HG03575 (cell line): ENCODE results near the gene ACAP1.

ENCODE experiments used
- ATAC-seq: cut with Tn5 transposase; IDR thresholded peaks from one replicate; pipeline ENCODE4 v1.9.1; 2021; ENCODE audit not compliant: unreplicated experiment, insufficient number of reproducible peaks, low FRiP score; ENCODE audit errors: extremely low read depth

The ACAP1 gene

DNA sequence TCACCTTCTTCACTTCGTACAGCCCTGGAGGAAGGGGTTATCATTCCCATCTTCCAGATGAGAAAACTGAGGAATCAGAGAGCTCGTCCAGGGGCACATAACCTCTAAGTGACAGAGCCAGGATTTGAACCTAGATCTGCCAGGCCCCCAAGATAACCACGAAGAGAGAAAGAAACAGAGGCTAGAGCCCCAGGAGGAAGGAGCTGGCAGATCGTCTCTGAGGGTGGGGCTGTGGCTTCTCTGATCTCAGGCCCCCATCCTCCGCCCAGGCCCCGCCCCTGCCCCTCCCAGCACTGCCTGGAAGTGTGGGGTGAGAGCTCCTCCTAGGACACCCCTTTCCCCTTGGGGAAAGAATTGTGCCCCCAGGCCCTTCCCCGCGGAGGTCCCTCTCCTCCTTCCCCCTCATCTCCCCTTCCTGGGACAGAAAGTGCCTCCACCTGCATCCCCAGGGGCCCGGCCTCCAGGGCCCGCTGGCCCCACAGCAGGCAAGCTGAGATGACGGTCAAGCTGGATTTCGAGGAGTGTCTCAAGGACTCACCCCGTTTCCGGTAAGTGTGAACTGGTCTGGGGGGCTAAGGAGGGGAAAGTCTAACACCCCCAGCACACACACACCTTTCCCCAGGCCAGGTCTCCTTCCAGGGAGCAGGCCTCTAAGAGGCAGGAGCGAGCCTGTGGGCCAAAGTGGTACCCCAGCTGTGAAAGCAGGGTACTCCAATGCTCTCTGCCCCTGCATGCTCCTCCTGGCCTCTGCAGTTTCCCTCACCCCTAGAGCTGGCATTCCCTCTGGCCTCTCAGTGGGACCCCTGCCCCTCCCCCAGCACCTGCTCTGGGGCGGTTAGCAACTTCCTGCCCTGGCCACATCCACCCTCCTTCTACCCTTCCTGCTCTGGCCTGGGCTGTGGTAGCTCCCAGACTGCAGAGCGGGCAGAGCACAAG is at the start of gene ACAP1:
ACAP1 (plus strand) TSS at position 290 of the 936 bp plus-strand sequence; CDS start at position 496, 206 bp downstream.
- ATAC-seq, result no peak

DNA sequence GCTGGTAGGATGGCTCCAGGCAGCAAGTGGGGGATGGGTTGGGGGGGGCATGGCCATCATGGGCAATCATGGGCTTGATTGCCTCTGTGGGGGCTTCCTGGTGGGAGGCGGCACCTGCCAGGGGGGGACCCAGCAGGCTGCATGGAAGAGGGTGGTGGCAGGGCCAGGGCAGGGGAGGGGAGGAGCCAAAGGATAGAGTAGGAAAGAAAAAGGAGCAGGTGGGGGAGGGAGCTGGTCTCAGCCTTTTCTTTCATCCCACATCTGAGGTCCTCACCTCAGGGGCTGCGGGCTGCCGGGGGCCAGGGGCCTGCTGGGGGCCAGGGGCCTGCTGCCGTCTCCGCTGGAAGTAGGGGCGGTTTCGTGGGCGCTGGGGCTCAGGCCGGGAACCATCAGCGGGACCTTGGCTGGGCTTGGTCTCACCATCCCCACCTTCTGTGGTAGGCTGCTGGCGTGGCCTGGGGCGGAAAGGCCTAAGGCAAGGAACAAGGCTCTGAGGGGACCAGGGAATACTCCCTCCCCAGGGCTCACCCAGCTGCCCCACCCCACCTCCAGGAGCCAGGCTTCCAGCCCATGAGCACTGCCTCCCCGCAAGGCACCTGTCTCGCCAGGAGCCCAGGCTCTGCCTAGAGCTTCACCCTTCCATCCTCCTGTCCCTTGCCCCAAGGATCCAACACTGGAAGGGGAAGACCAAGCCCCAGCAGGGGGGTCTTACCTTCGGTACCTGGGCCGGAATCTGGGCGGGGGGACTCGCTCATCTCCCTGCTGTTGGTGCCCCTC is 46.9 kb upstream of the ACAP1 start:
- ATAC-seq, result no peak

DNA sequence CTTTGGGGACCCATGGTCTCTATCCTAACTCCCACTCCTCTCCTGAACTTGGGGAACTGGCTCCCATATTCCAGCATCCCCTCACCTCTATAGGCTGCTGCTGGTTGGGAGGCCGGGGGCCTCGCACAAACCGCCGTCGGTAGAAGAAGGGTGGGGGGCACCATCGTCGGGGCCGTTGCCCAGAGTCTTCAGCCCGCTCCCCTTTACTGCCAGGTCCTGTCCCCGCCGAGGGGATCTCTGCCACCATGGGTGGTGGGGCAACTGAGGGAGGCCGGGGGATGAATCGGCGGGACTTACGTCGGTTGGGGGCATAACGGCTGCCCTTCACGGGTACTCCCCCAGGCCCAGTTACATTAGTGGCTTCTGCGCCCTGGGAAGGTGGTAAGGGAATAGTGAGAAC is 46.2 kb upstream of the ACAP1 start:
- ATAC-seq, result no peak

GRCh38 chr17:7290685-7291084 is 45.6 kb upstream of the ACAP1 start:
- ATAC-seq, result no peak

DNA sequence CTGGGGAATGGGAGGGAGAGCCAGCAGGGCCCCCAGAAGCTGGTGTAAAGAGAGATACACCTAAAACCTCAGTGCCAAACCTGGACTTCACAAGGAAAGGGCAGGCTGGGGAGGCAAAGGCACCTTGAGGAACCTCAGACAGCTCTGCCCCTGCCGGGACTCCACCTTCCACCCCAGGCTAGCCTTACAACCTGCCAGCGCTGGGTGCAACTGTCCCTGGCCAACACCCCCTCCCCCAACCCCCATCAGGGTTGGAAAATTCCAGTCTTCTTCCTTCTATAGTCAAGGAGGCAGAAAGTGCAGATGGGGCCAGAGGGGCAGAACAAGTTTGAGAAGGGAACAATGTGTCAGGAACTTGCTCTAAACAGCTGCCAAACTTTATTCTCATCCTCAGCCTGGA is 44.1 kb upstream of the ACAP1 start:
- no peak for ATAC-seq

DNA sequence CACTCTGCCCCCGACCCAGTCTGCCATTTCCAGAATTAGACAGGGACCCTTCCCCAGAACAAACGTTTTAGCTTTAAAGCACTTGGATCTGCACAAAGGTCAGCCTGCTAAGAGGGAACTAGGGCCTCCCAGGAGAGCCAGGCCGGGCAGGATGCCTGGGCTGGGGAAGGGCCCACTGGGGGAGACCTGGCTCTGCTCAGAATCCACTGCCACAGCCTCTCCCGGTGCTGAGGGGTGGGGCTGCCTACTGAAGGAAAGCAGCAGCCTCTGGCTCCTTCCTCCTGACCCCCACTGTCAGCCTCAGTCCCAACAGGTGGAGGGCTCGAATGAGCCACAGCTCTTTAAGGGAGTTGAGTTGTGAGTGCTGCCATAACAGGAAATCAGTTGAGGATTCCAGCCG is 43.6 kb upstream of the ACAP1 start:
- ATAC-seq, result no peak

DNA sequence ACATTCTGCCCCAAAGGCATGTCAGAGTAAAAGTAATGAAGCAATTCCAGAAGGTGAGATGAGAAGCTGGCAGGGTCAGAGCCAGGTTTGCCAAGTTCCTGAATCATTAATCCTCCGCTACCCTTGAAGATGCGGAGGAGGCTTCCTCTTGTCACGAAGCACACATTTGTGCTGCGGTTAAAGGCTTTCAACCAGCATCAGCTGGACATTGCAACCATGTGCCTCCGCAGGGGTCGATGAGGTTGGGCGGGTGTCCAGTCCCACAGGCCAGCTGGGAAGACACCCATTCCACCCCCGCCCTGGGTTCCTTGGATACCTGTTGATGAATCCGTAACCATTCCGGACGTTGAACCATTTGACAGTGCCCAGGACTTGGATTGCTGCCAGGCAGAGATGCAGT is 43.2 kb upstream of the ACAP1 start:
- ATAC-seq, result no peak

DNA sequence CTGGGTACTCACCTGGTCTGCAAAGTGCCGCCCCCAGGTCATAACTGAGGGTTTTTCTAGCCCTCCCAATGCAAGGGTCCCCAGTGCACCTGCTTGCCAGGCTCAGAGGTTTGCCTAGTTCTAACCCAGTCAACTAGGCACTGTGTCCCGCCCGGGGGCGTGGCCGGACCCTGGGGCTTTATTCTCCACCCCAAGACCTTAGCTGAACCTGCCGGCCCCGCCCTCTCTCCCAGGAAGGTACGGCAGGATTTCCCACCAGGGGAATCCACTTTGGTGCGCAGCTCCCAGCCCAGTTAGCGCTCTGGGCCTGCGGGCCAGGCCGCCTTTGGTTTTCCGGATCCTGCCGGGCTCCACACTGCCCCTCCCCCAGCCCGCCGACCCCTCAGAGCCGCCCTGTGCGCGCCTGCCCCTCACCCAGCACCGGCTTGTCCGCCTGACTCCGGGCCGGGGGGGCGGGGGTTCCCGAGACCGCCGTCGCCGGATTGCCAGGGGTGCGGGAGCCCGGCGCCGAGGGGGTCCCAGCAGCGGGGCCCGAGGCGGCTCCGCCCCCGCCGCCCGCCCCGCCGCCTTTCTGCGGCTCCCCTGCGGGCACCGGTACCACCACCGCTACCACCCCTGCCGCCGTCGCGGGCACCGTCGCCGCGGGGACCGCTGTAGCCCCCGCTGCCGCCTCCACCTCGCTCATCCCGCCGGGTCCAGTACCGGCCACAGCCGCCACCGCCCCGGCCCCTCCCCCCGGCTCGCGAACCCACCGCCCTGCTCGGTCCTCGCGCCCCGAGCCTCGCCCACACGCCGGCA is 42.3 kb upstream of the ACAP1 start:
- ATAC-seq, result no peak

- no peak for ATAC-seq
Measured at GRCh38 chr17:7294614-7295153, 41.6 kb upstream of the ACAP1 start, which contains the start of gene YBX2. TSS of gene YBX2 (minus strand) at chr17:7294639. CDS start at chr17:7294500, 139 bp downstream.

DNA sequence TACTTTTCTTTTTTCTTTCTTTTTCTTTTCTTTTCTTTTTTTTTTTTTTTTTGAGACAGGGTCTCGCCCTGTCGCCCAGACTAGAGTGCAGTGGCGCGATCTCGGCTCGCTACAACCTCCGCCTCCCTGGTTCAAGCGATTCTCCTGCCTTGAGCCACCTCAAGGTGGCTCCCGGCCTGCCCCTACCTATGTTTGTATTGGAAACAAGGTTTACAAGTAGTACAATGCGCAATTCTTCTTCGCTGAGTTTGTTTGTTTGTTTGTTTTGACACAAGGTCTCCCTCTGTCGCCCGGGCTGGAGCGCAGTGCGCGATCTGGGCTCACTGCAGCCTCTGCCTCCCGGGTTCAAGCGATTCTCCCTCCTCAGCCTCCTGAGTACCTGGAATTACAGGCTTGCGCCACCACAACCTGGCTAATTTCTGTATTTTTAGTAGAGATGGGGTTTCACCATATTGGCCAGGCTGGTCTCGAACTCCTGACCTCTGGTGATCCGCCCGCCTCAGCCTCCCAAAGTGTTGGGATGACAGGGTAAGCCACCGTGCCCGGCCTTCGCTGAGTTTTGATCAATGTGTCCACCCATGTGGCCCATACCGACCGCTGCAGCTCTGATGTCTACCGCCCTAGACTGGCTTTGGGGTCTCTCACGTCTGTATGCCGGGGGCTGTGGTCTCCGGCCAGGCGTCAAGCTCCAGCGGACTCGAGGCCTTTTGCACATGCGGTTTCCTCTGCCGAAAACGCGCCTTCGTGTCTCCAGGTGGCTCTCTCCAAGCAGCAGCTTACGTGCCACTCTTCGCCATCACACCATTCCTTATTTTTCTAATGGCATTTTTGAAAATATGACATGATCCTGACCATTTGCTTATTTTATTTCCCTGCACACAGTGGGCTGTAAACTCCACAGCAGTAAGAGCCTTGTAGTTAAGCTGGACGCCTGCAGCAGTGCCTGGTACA is 40.8 kb upstream of the ACAP1 start:
- no peak for ATAC-seq

- no peak for ATAC-seq
Measured at GRCh38 chr17:7296189-7296861, 40.0 kb upstream of the ACAP1 start.

GRCh38 chr17:7304179-7304578 is 32.1 kb upstream of the ACAP1 start:
- ATAC-seq, result no peak

DNA sequence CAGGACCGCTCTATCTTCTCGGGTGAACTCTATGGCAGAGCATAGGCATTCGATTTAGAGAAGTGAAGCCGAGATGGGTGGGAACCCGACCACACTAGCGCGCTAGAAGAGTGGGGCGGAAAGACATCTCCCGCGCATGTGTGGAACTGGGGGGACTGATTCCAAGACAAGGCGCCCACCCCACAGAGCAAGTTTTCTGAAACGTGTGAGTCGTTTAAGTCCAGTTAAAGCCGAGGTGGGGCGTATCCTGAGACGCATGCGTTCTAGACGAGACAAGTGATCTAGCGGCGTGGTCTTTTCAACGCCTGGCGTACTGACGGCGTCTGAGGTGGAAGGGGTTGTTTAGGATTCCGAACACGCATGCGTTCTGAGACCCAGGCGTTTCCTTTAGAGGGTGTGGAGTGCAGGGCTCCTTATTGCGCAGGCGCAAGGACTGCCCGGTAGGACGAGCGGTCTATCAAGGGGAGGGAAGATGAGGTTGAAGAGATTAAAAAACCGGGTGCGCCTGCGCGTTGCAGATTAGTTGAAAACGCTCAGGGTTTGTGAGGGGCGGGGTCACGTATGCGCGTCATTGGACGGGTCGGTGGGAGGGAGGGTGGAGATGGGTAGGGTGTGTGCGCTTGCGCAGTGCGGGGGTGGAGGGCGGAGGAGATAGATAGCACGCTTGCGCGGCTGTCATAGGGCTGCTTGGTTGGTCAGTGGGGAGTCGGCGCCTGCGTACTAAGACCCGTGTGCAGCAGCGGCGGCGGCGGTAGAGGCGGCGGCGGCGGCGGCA is 29.2 kb upstream of the ACAP1 start, which contains the start of gene EIF5A:
EIF5A (plus strand) TSS at position 718 of the 775 bp plus-strand sequence. CDS start 2,008 bp downstream, outside the sequence.
- no peak for ATAC-seq

DNA sequence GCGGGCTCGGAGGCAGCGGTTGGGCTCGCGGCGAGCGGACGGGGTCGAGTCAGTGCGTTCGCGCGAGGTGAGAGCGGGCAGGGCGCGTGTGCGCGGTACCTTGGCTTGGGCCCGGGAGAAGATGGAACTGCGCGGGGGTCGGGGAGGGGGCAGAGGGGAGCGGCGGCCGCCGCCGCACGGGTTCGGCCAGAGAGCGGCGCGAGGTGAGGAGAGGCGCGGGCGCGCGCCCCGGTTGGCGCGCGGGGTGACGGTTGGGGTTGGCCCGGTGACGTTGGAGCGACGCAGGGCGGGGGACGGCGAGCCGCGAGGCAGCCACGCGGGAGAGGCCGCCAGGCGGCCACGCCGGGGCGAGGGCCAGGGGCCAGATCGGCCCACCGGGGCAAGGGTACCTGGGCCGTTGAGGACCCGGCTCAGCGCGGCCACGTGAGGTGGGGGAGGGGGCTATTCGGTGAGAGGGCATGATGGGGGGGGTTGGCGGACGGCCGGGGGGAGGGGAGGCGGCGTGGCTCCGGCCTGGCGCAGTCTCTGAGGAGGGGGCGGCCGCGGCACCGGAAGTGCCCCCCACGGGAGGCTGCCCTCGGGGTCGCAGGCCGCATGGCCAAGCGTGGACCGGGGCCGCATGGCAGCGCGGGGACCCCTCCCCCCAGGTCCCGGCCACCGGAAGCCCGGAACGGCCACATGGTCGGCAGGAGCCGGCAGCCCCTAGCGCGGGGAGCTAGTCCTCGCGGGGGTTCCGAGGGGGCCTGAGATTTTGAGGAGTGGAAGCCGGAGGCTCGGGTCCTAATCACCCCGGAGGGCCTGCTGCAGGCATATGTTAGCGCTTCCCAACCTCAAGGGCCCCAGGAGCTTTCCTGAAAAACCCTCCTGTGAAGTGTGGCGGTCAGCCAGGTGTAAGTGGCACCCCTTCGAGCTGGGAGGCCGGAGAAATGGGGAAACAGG is 28.4 kb upstream of the ACAP1 start:
- no peak for ATAC-seq

DNA sequence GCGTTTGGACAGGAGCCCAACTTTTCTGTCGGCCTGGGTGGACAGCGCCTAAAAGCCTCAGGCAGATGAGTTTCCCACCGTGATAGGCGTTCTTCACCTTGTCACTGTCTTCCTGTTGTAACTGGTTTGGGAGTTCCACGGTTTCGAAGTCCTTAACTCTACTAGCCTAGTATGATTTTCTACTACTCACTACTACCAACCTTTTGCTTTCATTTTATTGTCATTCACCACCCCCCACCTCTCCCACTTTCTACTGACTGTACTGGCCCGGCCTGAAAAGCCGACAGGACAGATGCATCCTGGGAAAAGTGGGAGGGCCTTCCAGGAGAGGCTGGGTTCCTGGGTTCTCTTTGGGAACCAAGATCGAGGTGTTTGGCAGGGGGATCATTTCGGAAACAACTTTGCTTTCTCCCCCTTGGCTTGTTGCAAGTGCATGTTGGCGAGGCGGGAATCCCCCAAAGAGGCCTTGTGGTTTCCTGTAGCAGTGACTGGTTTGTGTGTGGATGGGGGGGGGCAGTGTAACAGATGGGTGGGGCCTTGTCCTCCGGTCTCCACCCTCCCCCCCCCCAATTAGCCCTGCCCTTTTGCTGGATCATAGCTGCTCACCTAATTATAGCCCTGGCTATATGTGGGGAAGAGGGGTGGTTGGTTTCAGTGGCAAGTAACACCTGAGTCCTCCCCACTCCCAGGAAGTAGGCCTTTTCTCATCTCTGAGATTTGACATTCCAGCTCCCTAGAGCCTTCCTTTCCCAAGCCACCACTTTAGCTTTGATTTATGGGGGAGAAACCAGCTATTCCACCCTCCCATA is 27.5 kb upstream of the ACAP1 start:
- ATAC-seq, result no peak
